Measurements from ENCODE around the gene BAIAP2.

DNA sequence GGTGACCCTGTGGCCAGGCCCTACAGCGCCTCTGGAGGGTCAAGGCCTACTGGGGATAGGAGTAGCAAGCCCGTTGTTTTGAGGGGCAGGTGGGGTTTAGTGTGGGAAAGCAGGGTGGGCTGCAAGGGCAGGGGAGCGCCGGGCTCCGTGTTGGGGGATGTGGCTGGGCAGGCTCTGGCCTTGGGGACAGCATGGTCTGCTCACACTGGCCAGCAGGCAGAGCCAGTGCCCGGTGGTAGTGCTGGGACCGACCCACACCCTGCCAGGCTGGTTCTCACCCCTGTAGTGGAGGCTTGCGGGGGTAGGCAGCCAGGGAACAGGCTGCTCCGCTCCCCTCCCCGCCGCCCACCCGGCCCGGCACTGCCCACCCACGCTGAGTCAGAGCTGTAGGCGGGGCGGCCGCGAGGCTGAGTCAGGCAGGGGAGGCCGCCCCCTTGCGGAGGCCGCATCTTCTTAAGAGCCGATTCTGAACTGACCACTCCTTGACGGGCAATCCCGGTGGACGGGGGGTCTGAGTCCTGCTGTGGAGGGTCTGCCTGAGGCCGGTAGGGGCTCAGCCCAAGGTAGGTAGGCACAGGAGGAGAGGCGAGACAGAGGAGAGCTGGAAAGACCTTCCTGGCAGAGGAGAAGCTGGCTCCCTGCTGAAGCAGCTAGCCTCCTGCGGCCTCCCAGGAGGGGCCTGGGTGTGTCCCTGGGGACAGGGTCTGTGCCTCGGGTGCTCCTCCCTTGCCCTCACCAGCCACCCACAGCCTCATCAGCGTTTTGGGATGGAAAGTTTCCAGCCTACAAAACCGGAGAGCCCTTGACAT is 62.4 kb downstream of the BAIAP2 start:
- TF ChIP-seq CTCF (IDR thresholded peaks at IDR 0.05; ENCODE audit: insufficient read depth, low read length, poor library complexity, severe bottlenecking) (peak; percentile 18), EZH2phosphoT487 (conservative IDR thresholded peaks at IDR 0.05; ENCODE audit: low read length) (no peak)

Data from SU-DHL-6 (cell line).